ENCODE measurements around the gene ZCCHC24. TPM values are rescaled to one million over a fixed set of nuclear protein-coding genes. Genes with fewer than 3 reads are reported as not detected.

Gene ZCCHC24
- total and polyA plus RNA-seq, 2 of the 8 experiments (the other 6 are each of a cell fraction or from before 2014, with no cell fraction given) = 3.9 to 6.9 TPM

DNA sequence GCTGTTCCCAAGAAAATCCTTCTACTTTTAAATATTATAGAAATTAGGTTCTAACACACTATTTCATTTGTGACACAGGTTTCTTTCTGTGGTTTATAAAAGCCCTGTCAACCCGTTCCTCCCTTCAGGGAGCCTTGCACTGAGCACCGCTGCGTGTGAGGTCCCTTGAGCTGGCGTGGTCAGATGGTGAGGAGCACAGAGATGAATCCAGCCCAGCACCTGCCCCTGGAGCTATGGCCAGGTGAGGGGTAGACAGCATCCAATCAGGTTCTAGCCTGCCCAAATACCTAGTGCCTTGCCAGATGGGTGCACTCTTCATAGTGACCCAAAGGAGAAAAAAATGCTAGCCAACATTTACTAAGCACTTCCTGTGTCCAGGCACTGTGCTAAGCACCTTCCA lies 15.7 kb downstream of the ZCCHC24 start:
- Histone ChIP-seq H3K27ac (ENCODE audit: low read depth, low read length) (no peak overlapping the region), H2BK5ac (ENCODE audit: low read depth, low read length) (no peak overlapping the region), H2BK120ac (replicated peaks; ENCODE audit: low read depth, low read length) (no peak overlapping the region), H4K91ac (replicated peaks; ENCODE audit: insufficient read length, low read length) (no peak overlapping the region), H3K18ac (ENCODE audit: extremely low read depth, low read length) (no peak overlapping the region), H3K9me3 (ENCODE audit: insufficient read depth in 2 of 2, low read depth in 1 of 2, low read length in 1 of 2) (no peaks in the 10 kb centered on the region), H3K56ac (replicated peaks; ENCODE audit: insufficient read length, low read depth, low read length) (no peak overlapping the region), H3K4me2 (ENCODE audit: insufficient read depth in 1 of 2, low read depth in 2 of 2, low read length in 2 of 2) (no peak overlapping the region), H4K20me1 (replicated peaks in 1 of 2; ENCODE audit: control insufficient read depth in 1 of 2, insufficient read depth in 2 of 2, low read length in 2 of 2) (peaks cover 0 to 2% of the 10 kb centered on the region in 2 experiments), H3K79me2 (ENCODE audit: control insufficient read depth in 1 of 2, insufficient read depth in 2 of 2, low read length in 2 of 2) (no peaks in the 10 kb centered on the region), H3K14ac (ENCODE audit: insufficient read length) (no peak overlapping the region), H3K4ac (replicated peaks; ENCODE audit: insufficient read length, low read depth, low read length) (no peak overlapping the region), H3K79me1 (ENCODE audit: low read depth, low read length) (no peaks in the 10 kb centered on the region), H2BK20ac (ENCODE audit: low read length) (no peak overlapping the region), H3K4me3 (ENCODE audit: extremely low read depth in 1 of 4, insufficient read depth in 2 of 4, low read depth in 3 of 4, low read length in 4 of 4) (no peak overlapping the region), H3K4me1 (replicated peaks in 1 of 4; ENCODE audit: control insufficient read depth in 3 of 4, insufficient read depth in 4 of 4, low read length in 3 of 4) (peaks cover 0 to 5% (median under 1%) of the 10 kb centered on the region in 4 experiments; a peak in 1 of 7 replicates), H4K8ac (ENCODE audit: extremely low read depth, insufficient read depth, low read length) (no peak overlapping the region), H3K36me3 (ENCODE audit: control insufficient read depth in 2 of 4, insufficient read depth in 4 of 4, low read length in 3 of 4) (no peaks in the 10 kb centered on the region), H2BK12ac (ENCODE audit: low read depth, low read length) (no peak overlapping the region), H2AK5ac (ENCODE audit: low read depth, low read length) (no peak overlapping the region), H2BK15ac (ENCODE audit: low read length) (no peak overlapping the region), H3K23me2 (ENCODE audit: low read depth, low read length) (no peaks in the 10 kb centered on the region), H3K9ac (replicated peaks in 1 of 4; ENCODE audit: extremely low read depth in 1 of 4, low read depth in 3 of 4, low read length in 3 of 4) (no peak overlapping the region), H3K27me3 (replicated peaks in 1 of 4; ENCODE audit: control insufficient read depth in 3 of 4, extremely low read depth in 1 of 4, insufficient read depth in 3 of 4, low read length in 3 of 4) (no peaks in the 10 kb centered on the region), H2AFZ (ENCODE audit: low read length) (no peak overlapping the region), H4K5ac (ENCODE audit: insufficient read length, low read depth, low read length) (no peak overlapping the region), H3K23ac (ENCODE audit: insufficient read length) (no peak overlapping the region)
- WGBS, 2 experiments (ENCODE audit: extremely low coverage in 1 of 2, insufficient coverage in 1 of 2, insufficient read length in 1 of 2, insufficient replicate concordance in 2 of 2, low coverage in 1 of 2, low lambda C conversion rate in 2 of 2, missing lambda C conversion rate in 1 of 2) = 85% methylated on average over 4 of the region's 4 CpGs; no CpG with 5 or more reads in 1 of the 2 experiments
- CTCF ChIA-PET (ENCODE audit: partially characterized antibody) = interaction anchor here (0.6 to 1.8 kb wide), 8 partner anchors 11 to 38 kb away, joined by 3 to 5 read pairs (median 3); no protein-coding TSS in a partner anchor
- FAIRE-seq (no peak), DNase-seq (ENCODE audit: low read depth in 1 of 2, low spot score in 2 of 2) (no peak)
- TF ChIP-seq TAF1 (IDR thresholded peaks at IDR 0.05; ENCODE audit: low read depth, low read length) (no peak), ASH2L (IDR thresholded peaks at IDR 0.05; ENCODE audit: low read length) (no peak)
- TF ChIP-seq, protein P1, sequence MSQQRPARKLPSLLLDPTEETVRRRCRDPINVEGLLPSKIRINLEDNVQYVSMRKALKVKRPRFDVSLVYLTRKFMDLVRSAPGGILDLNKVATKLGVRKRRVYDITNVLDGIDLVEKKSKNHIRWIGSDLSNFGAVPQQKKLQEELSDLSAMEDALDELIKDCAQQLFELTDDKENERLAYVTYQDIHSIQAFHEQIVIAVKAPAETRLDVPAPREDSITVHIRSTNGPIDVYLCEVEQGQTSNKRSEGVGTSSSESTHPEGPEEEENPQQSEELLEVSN (IDR thresholded peaks at IDR 0.05) = no peak
- POLR2A ChIA-PET (ENCODE audit: partially characterized antibody) = interaction anchor here (1.2 to 1.4 kb wide), 2 partner anchors 9 to 10 kb away, joined by 3 to 4 read pairs; no protein-coding TSS in a partner anchor
